ENCODE data around the gene C16orf95.
A peak's percentile ranks its signal among the peaks of the same experiment; 100 is the strongest.

C16orf95 gene

GRCh38 chr16:87311387-87311786, 5.8 kb downstream of the C16orf95 start:
- DNase-seq = no peak

- DNase-seq = no peak
Observed at GRCh38 chr16:87310610-87311009, 6.6 kb downstream of the C16orf95 start.

GRCh38 chr16:87309620-87310525, 7.3 kb downstream of the C16orf95 start:
- DNase-seq = no peak

GRCh38 chr16:87308826-87309225, 8.4 kb downstream of the C16orf95 start:
- DNase-seq = no peak

- DNase-seq = no peak
Observed at GRCh38 chr16:87306516-87306915, 10.7 kb downstream of the C16orf95 start.

GRCh38 chr16:87305505-87306391, 11.4 kb downstream of the C16orf95 start:
- DNase-seq = no peak

GRCh38 chr16:87304951-87305350, 12.2 kb downstream of the C16orf95 start:
- DNase-seq = no peak

- no peak for DNase-seq
Observed at GRCh38 chr16:87303962-87304521, 13.2 kb downstream of the C16orf95 start.

GRCh38 chr16:87303431-87303930, 13.7 kb downstream of the C16orf95 start:
- no peak for DNase-seq

- no peak for DNase-seq
Observed at GRCh38 chr16:87298857-87299465, 18.2 kb downstream of the C16orf95 start.

- DNase-seq = peak; percentile 34
Observed at GRCh38 chr16:87297918-87298631, 19.1 kb downstream of the C16orf95 start.

GRCh38 chr16:87297407-87297806, 19.8 kb downstream of the C16orf95 start:
- no peak for DNase-seq

GRCh38 chr16:87295661-87296531, 21.3 kb downstream of the C16orf95 start:
- DNase-seq = no peak

GRCh38 chr16:87295259-87295658, 21.9 kb downstream of the C16orf95 start:
- DNase-seq = no peak

- no peak for DNase-seq
Observed at GRCh38 chr16:87293990-87294389, 23.2 kb downstream of the C16orf95 start.

GRCh38 chr16:87291944-87292343, 25.2 kb downstream of the C16orf95 start:
- DNase-seq = no peak

- no peak for DNase-seq
Observed at GRCh38 chr16:87288753-87289362, 28.3 kb downstream of the C16orf95 start.

GRCh38 chr16:87286839-87287626, 30.2 kb downstream of the C16orf95 start:
- no peak for DNase-seq

GRCh38 chr16:87284183-87284582, 33.0 kb downstream of the C16orf95 start:
- no peak for DNase-seq
